Fibroblast of skin of right quadriceps (primary cell): ENCODE results near the gene ADCK2.
"Not testable (repeated sequence)": the region's sequence is repeated elsewhere in the genome, so short reads cannot be mapped to it uniquely, and the experiment has no call there.

Source experiments
- DNase-seq: peaks from one replicate; pipeline ENCODE4 v3.0.0-alpha.2; 2013

ADCK2 gene

GRCh38 chr7:140672382-140673062 is at the start of gene ADCK2:
ADCK2 (plus strand) TSS chr7:140672945; CDS start chr7:140673331, 386 bp downstream.
- no peak for DNase-seq

- DNase-seq: peak; percentile 70
Observed at GRCh38 chr7:140623980-140624379, 48.8 kb upstream of the ADCK2 start.

GRCh38 chr7:140624392-140625191 is 48.2 kb upstream of the ADCK2 start:
- no peak for DNase-seq

- not testable (repeated sequence) for DNase-seq
Observed at GRCh38 chr7:140625192-140625558, 47.6 kb upstream of the ADCK2 start.

GRCh38 chr7:140625908-140626868 is 46.6 kb upstream of the ADCK2 start:
- peak; percentile 99 for DNase-seq

- no peak for DNase-seq
Observed at GRCh38 chr7:140631021-140631420, 41.7 kb upstream of the ADCK2 start.

GRCh38 chr7:140631602-140632001 is 41.1 kb upstream of the ADCK2 start:
- no peak for DNase-seq

GRCh38 chr7:140635345-140635744 is 37.4 kb upstream of the ADCK2 start:
- no peak for DNase-seq

GRCh38 chr7:140635816-140636215 is 36.9 kb upstream of the ADCK2 start:
- DNase-seq: no peak

GRCh38 chr7:140637400-140637799 is 35.3 kb upstream of the ADCK2 start:
- no peak for DNase-seq

GRCh38 chr7:140638173-140638791 is 34.5 kb upstream of the ADCK2 start:
- DNase-seq: peak; percentile 57

GRCh38 chr7:140639366-140640053 is 33.2 kb upstream of the ADCK2 start:
- peak; percentile 88 for DNase-seq

GRCh38 chr7:140640060-140640637 is 32.6 kb upstream of the ADCK2 start:
- peak; percentile 49 for DNase-seq

GRCh38 chr7:140640727-140641523 is 31.8 kb upstream of the ADCK2 start, which contains the start of gene DENND2A:
DENND2A (minus strand) TSS chr7:140640813; CDS start chr7:140602397, 38,416 bp downstream.
- DNase-seq: peak; percentile 58

- no peak for DNase-seq
Observed at GRCh38 chr7:140641524-140642195, 31.1 kb upstream of the ADCK2 start.

GRCh38 chr7:140643416-140643815 is 29.3 kb upstream of the ADCK2 start:
- DNase-seq: no peak

- DNase-seq: not testable (repeated sequence)
Observed at GRCh38 chr7:140644761-140645160, 28.0 kb upstream of the ADCK2 start.

- no peak for DNase-seq
Observed at GRCh38 chr7:140645166-140645900, 27.4 kb upstream of the ADCK2 start.

- no peak for DNase-seq
Observed at GRCh38 chr7:140646931-140647647, 25.7 kb upstream of the ADCK2 start.
